Measurements from ENCODE around the gene DRGX. TPM values are rescaled to one million over a fixed set of nuclear protein-coding genes. Genes with fewer than 3 reads are reported as not detected.

Gene DRGX
- total and polyA plus RNA-seq, 2 of the 13 experiments (the other 11 are each of a cell fraction or from before 2014, with no cell fraction given), result not detected

GRCh38 chr10:49365675-49366415 is 30.0 kb downstream of the DRGX start:
- no peak overlapping the region for H2AFZ ChIP-seq (ENCODE audit: low read length)
- no peaks in the 10 kb centered on the region for H3K36me3 ChIP-seq (replicated peaks in 1 of 2; ENCODE audit: control insufficient read depth in 1 of 2, insufficient read depth in 2 of 2, low read length in 2 of 2)
- peak; percentile 15; the same call in 1 of the 3 replicates for ATAC-seq
- in situ Hi-C loops (cut with HindIII; ENCODE audit: extremely low pct_ligation_motif_present, low pct_unique_long_range_greater_than_20kb), result loop anchor here (10.0 kb wide), 1 partner anchor 391 kb away; no protein-coding TSS in a partner anchor
- H3K4me2 ChIP-seq (ENCODE audit: low read depth, low read length), result no peak overlapping the region
- intact Hi-C loops (cut with micrococcal nuclease; ENCODE audit: unreplicated experiment), result loop anchor here (5.0 kb wide), 1 partner anchor 654 kb away; no protein-coding TSS in a partner anchor
- H3K9me3 ChIP-seq (ENCODE audit: low read length), result no peaks in the 10 kb centered on the region
- BruUV-seq (replicated peaks), result no TSS peak
- CTCF ChIA-PET (ENCODE audit: low intra/inter-chr PET ratio, low total read pairs), result no interaction called here
- WGBS (ENCODE audit: low lambda C conversion rate), result 48% methylated on average over 16 of the region's 23 CpGs
- H3K27ac ChIP-seq (ENCODE audit: extremely low read length, insufficient read depth, low read length), result no peak overlapping the region
- H4K20me1 ChIP-seq (ENCODE audit: insufficient read depth, low read length), result no peaks in the 10 kb centered on the region
- H3K9ac ChIP-seq (ENCODE audit: insufficient read depth, low read depth, low read length), result no peak overlapping the region
- DNase-seq (ENCODE audit: low spot score), result no peak
- peaks cover 0 to 3% of the 10 kb centered on the region in 2 experiments; a peak in 1 of 5 replicates for H3K27me3 ChIP-seq (ENCODE audit: control insufficient read depth in 1 of 2, insufficient read depth in 2 of 2, low read length in 2 of 2)
- TF ChIP-seq ZNF512B (CRISPR knock-in tag; IDR thresholded peaks at IDR 0.05; ENCODE audit: borderline replicate concordance), result no peak
- TF ChIP-seq CTCF (CRISPR knock-in tag; IDR thresholded peaks at IDR 0.05), result peak; percentile 47
- TF ChIP-seq STAG1 (CRISPR knock-in tag; IDR thresholded peaks at IDR 0.05), result peak; percentile 42
- H3K79me2 ChIP-seq (ENCODE audit: insufficient read depth, low read length), result no peaks in the 10 kb centered on the region
- peaks cover 28% of the 10 kb centered on the region for H3K4me1 ChIP-seq (ENCODE audit: insufficient read depth, low read length)
- FAIRE-seq, result no peak
- no peak overlapping the region for H3K4me3 ChIP-seq (replicated peaks in 1 of 3; ENCODE audit: insufficient read depth in 1 of 3, low read depth in 2 of 3, low read length in 3 of 3)
- POLR2A ChIA-PET, result no interaction called here

Measured in HepG2 (cell line).